ENCODE results near the gene COA3. TPM values are rescaled to one million over a fixed set of nuclear protein-coding genes. Genes with fewer than 3 reads are reported as not detected.

COA3 gene
- polyA plus RNA-seq, 1 of the 3 experiments (the other 2 are of a cell fraction), result 103 TPM

DNA sequence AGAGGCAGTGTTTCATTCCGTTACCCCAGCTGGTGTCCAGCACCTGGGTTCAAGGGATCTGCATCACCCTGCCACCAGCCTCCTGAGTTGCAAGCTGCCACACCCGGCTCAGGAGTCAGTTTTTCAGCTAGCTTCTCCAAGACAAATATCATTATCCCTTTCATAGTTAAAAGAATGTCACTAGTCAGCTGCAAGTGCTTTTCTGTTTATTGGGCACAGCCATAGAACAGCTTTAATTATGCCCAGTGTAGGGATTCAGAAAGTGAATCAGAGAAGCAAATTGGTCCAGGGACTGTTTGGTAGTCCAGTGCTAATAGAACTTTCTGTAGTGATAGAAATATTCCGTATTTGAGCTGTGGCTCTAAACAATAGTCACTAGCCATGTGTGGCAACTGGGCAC, 49.6 kb upstream of the COA3 start:
- H3K9ac ChIP-seq, result no peak overlapping the region
- H3K9me3 ChIP-seq, result no peaks in the 10 kb centered on the region
- 74% methylated on average over 3 of the region's 3 CpGs for WGBS (ENCODE audit: low lambda C conversion rate)
- no peaks in the 10 kb centered on the region for H3F3A ChIP-seq (replicated peaks; ENCODE audit: insufficient read depth)
- H3K9me2 ChIP-seq, result no peaks in the 10 kb centered on the region
- H3K27ac ChIP-seq (ENCODE audit: low read depth in 2 of 2, low read length in 1 of 2), result no peak overlapping the region
- ChIA-PET CTCF (interaction anchor here (1.0 to 2.4 kb wide), 2 partner anchors 10 to 24 kb away, joined by 3 to 7 read pairs; partner anchors contain the start of gene BECN1), POLR2A (interaction anchor here (0.6 kb wide), 1 partner anchor 329 kb away, joined by 3 read pairs; no protein-coding TSS in a partner anchor)
- H2AFZ ChIP-seq (ENCODE audit: low read depth), result no peak overlapping the region
- peaks cover 11 to 28% of the 10 kb centered on the region in 2 experiments for H3K36me3 ChIP-seq (replicated peaks in 1 of 2; ENCODE audit: control insufficient read depth in 1 of 2, insufficient read depth in 2 of 2, low read length in 1 of 2)
- no peak for DNase-seq
- TF ChIP-seq IRF3 (IDR thresholded peaks at IDR 0.05; ENCODE audit: low read depth, low read length) (no peak), FOXM1 (IDR thresholded peaks at IDR 0.05; ENCODE audit: low read depth) (no peak), RFX5 (IDR thresholded peaks at IDR 0.05; ENCODE audit: low read length) (no peak), MEF2A (IDR thresholded peaks at IDR 0.05; ENCODE audit: borderline replicate concordance, low read depth) (no peak), RAD21 (IDR thresholded peaks at IDR 0.05; ENCODE audit: low read length) (no peak), FOXJ3 (CRISPR knock-in tag; IDR thresholded peaks at IDR 0.05) (no peak), SMC3 (IDR thresholded peaks at IDR 0.05; ENCODE audit: low read depth, low read length) (no peak), USF2 (IDR thresholded peaks at IDR 0.05; ENCODE audit: borderline replicate concordance, low read depth, low read length) (no peak), GABPA (IDR thresholded peaks at IDR 0.05; ENCODE audit: low read depth) (no peak), NRF1 (IDR thresholded peaks at IDR 0.05; ENCODE audit: low read depth, low read length) (no peak), NFIC (IDR thresholded peaks at IDR 0.05; ENCODE audit: borderline replicate concordance) (no peak), TEAD4 (IDR thresholded peaks at IDR 0.05; ENCODE audit: borderline replicate concordance, insufficient read depth) (no peak), ZBTB33 (IDR thresholded peaks at IDR 0.05; ENCODE audit: borderline replicate concordance, low read depth) (no peak), TAF1 (IDR thresholded peaks at IDR 0.05; ENCODE audit: borderline replicate concordance, low read depth, low read length) (no peak), POLR2AphosphoS5 (IDR thresholded peaks at IDR 0.05; ENCODE audit: low read depth, low read length) (no peak), YY1 (IDR thresholded peaks at IDR 0.05; ENCODE audit: low read depth) (no peak), TCF12 (IDR thresholded peaks at IDR 0.05) (no peak), FOSL2 (IDR thresholded peaks at IDR 0.05; ENCODE audit: borderline replicate concordance, low read depth) (no peak)
- TF ChIP-seq, protein P1, sequence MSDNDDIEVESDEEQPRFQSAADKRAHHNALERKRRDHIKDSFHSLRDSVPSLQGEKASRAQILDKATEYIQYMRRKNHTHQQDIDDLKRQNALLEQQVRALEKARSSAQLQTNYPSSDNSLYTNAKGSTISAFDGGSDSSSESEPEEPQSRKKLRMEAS (IDR thresholded peaks at IDR 0.05; ENCODE audit: low read depth), result no peak
- TF ChIP-seq, protein P2, sequence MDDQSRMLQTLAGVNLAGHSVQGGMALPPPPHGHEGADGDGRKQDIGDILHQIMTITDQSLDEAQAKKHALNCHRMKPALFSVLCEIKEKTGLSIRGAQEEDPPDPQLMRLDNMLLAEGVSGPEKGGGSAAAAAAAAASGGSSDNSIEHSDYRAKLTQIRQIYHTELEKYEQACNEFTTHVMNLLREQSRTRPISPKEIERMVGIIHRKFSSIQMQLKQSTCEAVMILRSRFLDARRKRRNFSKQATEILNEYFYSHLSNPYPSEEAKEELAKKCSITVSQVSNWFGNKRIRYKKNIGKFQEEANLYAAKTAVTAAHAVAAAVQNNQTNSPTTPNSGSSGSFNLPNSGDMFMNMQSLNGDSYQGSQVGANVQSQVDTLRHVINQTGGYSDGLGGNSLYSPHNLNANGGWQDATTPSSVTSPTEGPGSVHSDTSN (IDR thresholded peaks at IDR 0.05), result no peak
- no peak overlapping the region for H3K4me2 ChIP-seq
- H3K4me1 ChIP-seq (ENCODE audit: control insufficient read depth in 1 of 2, insufficient read depth in 2 of 2, low read depth in 1 of 2, low read length in 1 of 2), result peaks cover 0 to 4% of the 10 kb centered on the region in 2 experiments; a peak in 1 of 4 replicates
- H3K4me3 ChIP-seq (ENCODE audit: low read depth in 2 of 2, low read length in 1 of 2), result no peak overlapping the region
- H3K79me2 ChIP-seq (ENCODE audit: insufficient read depth), result no peaks in the 10 kb centered on the region
- no peaks in the 10 kb centered on the region for H3K27me3 ChIP-seq (ENCODE audit: insufficient read depth)
- H4K20me1 ChIP-seq (ENCODE audit: insufficient read depth), result 0 out of 2 replicates have a peak, but pooled peaks cover 4% of the 10 kb centered on the region

Measured in SK-N-SH (cell line).